OCI-LY3 (cell line): ENCODE results near the gene GZMM.

ENCODE experiments used
- H2AFZ ChIP-seq: fragments of 200-600, 300-600 bp; shearing (Covaris generic); 2 replicates; pipeline ENCODE4 v1.6.0; 2014; ENCODE audit warnings: antibody characterized with exemption, low read depth, low read length
- H3K27ac ChIP-seq: fragments of 200-600, 300-600 bp; sonication (generic); 2 replicates; pipeline ENCODE4 v1.5.1; 2014; ENCODE audit warnings: mild to moderate bottlenecking, low read length, moderate library complexity, mixed read lengths
- H3K27me3 ChIP-seq: fragments of 200-600, 300-600 bp; sonication (generic); 2 replicates; pipeline ENCODE4 v1.6.1; 2014; ENCODE audit warnings: low read depth, low read length, mixed read lengths
- H3K36me3 ChIP-seq: fragments of 200-600, 300-600 bp; sonication (generic); replicated peaks from 2 replicates; pipeline ENCODE3; 2014; ENCODE audit warnings: low read depth, low read length, mixed read lengths
- H3K4me1 ChIP-seq: fragments of 300-600, 200-600 bp; sonication (generic); 2 replicates; pipeline ENCODE4 v1.6.1; 2014; ENCODE audit warnings: low read length, mixed read lengths
- H3K4me2 ChIP-seq: fragments of 200-600, 300-600 bp; sonication (generic); 2 replicates; pipeline ENCODE4 v1.6.1; 2014; ENCODE audit warnings: low read length, mixed read lengths
- H3K4me3 ChIP-seq: fragments of 300-600, 200-600 bp; sonication (generic); 2 replicates; pipeline ENCODE4 v1.5.1; 2014; ENCODE audit warnings: antibody characterized with exemption, mild to moderate bottlenecking, low read length, moderate library complexity
- H3K79me2 ChIP-seq: fragments of 300-600, 200-600 bp; shearing (Covaris generic); 2 replicates; pipeline ENCODE4 v1.6.1; 2014; ENCODE audit warnings: mild to moderate bottlenecking, low read length, mixed read lengths
- H3K9ac ChIP-seq: fragments of 300-600, 200-600 bp; shearing (Covaris generic); 2 replicates; pipeline ENCODE4 v1.6.0; 2014; ENCODE audit warnings: mild to moderate bottlenecking, low read length, moderate library complexity
- H3K9me3 ChIP-seq: fragments of 200-600, 300-600 bp; shearing (Covaris generic); 2 replicates; pipeline ENCODE4 v1.6.1; 2014; ENCODE audit warnings: low read length, mixed read lengths; ENCODE audit not compliant: insufficient read depth
- H4K20me1 ChIP-seq: fragments of 200-600, 300-600 bp; sonication (generic); 2 replicates; pipeline ENCODE4 v1.6.1; 2016; ENCODE audit warnings: low read length, mixed read lengths; ENCODE audit not compliant: insufficient read depth
- EZH2phosphoT487 ChIP-seq: fragments of 200-600 bp; shearing (Covaris generic); IDR thresholded peaks from 2 replicates; pipeline ENCODE4 v1.6.1; 2018; ENCODE audit warnings: antibody characterized with exemption, mixed run types, low read depth
- TF ChIP-seq, protein P1 (sequence below): fragments of 200-600, 300-600 bp; sonication (generic); IDR thresholded peaks from 2 replicates; pipeline ENCODE4 v1.5.1; 2014; ENCODE audit warnings: antibody characterized with exemption, low read length, low read depth

The GZMM gene

DNA sequence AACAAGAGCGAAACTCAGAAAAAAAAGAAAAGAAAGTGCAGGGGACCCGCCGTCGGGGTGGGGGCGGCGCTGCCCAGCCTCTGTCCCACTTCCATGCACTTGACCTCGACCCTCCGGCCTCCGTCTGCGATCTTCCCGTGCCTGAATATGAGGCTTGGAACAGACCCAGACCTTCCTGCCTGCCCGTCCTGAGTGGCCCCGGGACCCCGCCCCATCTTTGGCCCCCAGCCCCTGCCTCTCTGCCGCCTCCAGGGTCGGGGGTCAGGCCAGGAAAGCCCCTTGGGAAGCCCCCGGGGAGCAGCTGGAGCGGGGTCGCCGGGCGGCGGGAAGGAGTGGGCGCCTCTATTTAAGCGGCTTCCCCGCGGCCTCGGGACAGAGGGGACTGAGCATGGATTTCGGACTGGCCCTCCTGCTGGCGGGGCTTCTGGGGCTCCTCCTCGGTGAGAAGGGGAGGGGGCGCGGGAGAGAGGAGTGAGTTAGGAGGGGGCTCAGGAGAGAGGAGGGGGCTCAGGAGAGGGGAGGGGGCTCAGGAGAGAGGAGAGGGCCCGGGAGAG is 47.7 kb upstream of the GZMM start, which contains the start of gene MADCAM1:
MADCAM1 (plus strand) TSS at position 375 of the 554 bp plus-strand sequence; CDS start at position 389, 14 bp downstream.
- Histone ChIP-seq H3K4me3 (no peak within 1 kb of the TSS), H3K9me3 (no peaks in the 10 kb centered on the region), H3K27me3 (no peaks in the 10 kb centered on the region), H3K9ac (no peak within 1 kb of the TSS), H3K36me3 (no peaks in the 10 kb centered on the region), H3K79me2 (no peaks in the 10 kb centered on the region), H3K4me1 (no peaks in the 10 kb centered on the region), H3K4me2 (no peak within 1 kb of the TSS), H4K20me1 (no peaks in the 10 kb centered on the region), H3K27ac (no peak within 1 kb of the TSS), H2AFZ (no peak within 1 kb of the TSS)
- TF ChIP-seq, protein P1, sequence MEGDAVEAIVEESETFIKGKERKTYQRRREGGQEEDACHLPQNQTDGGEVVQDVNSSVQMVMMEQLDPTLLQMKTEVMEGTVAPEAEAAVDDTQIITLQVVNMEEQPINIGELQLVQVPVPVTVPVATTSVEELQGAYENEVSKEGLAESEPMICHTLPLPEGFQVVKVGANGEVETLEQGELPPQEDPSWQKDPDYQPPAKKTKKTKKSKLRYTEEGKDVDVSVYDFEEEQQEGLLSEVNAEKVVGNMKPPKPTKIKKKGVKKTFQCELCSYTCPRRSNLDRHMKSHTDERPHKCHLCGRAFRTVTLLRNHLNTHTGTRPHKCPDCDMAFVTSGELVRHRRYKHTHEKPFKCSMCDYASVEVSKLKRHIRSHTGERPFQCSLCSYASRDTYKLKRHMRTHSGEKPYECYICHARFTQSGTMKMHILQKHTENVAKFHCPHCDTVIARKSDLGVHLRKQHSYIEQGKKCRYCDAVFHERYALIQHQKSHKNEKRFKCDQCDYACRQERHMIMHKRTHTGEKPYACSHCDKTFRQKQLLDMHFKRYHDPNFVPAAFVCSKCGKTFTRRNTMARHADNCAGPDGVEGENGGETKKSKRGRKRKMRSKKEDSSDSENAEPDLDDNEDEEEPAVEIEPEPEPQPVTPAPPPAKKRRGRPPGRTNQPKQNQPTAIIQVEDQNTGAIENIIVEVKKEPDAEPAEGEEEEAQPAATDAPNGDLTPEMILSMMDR, result no peak
- no peak for TF ChIP-seq EZH2phosphoT487

DNA sequence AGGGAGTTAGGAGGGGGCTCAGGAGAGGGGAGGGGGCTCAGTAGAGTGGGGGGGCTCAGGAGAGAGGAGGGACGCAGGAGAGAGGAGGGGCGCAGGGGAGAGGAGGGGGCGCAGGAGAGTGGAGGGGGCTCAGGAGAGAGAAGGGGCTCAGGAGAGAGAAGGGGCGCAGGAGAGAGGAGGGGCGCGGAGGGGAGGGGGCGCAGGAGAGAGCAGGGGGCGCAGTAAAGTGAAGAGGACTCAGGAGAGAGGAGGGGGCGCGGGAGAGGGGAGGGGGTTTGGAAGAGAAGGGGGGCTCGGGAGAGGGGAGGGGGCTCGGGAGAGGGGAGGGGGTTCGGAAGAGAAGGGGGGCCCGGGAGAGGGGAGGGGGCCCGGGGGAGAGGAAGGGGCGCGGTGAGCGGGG is 46.9 kb upstream of the GZMM start:
- no peak overlapping the region for H3K27ac ChIP-seq
- no peaks in the 10 kb centered on the region for H3K79me2 ChIP-seq
- H3K9ac ChIP-seq, result no peak overlapping the region
- no peaks in the 10 kb centered on the region for H4K20me1 ChIP-seq
- no peaks in the 10 kb centered on the region for H3K4me1 ChIP-seq
- H2AFZ ChIP-seq, result no peak overlapping the region
- no peak for TF ChIP-seq EZH2phosphoT487
- TF ChIP-seq, protein P1, result no peak
- no peaks in the 10 kb centered on the region for H3K36me3 ChIP-seq
- no peak overlapping the region for H3K4me2 ChIP-seq
- H3K27me3 ChIP-seq, result no peaks in the 10 kb centered on the region
- H3K4me3 ChIP-seq, result no peak overlapping the region
- H3K9me3 ChIP-seq, result no peaks in the 10 kb centered on the region

DNA sequence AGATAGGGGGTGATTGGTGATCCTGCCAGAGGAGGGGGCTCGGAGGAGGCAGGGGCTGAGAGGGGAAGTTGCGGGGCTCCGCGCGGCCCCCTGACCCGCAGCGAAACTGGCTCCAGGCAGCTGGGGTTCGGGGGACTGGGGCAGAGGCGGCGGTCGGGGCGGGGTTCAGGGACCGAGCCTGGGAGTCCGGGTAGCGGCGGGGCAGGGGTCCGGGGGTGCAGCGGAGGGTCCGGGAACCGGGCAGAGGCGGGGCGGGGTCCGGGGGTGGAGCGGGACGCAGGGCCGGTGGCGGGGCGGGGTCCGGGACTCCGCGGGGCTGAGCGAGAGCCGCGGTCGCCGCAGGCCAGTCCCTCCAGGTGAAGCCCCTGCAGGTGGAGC is 46.4 kb upstream of the GZMM start:
- Histone ChIP-seq H3K4me3 (no peak overlapping the region), H2AFZ (no peak overlapping the region), H3K27ac (no peak overlapping the region), H3K79me2 (no peaks in the 10 kb centered on the region), H3K4me2 (no peak overlapping the region), H3K9ac (no peak overlapping the region), H3K36me3 (no peaks in the 10 kb centered on the region), H3K9me3 (no peaks in the 10 kb centered on the region), H3K4me1 (peaks cover 1% of the 10 kb centered on the region; the same call in 1 of the 2 replicates), H4K20me1 (no peaks in the 10 kb centered on the region), H3K27me3 (no peaks in the 10 kb centered on the region)
- no peak for TF ChIP-seq EZH2phosphoT487
- TF ChIP-seq, protein P1, result no peak

DNA sequence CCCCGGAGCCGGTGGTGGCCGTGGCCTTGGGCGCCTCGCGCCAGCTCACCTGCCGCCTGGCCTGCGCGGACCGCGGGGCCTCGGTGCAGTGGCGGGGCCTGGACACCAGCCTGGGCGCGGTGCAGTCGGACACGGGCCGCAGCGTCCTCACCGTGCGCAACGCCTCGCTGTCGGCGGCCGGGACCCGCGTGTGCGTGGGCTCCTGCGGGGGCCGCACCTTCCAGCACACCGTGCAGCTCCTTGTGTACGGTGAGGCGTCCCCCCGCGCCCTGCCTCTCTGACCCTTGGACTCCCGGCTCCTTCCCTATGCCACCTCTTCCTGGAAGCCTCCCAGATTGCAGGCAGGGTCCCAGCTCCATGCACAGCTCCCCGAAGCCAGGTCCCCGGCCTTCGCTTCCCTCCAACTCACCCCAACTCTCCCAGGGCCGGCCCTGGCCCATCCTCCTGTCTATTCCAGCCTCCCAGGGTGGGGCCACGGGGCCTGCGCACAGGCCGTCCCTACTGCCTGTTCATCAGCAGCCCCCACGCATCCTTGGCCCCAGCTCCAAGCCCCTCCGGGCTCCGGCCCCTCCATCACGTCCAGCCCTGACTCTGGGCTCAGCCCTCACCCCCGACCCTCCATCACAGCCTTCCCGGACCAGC is 45.9 kb upstream of the GZMM start:
- Histone ChIP-seq H3K27me3 (no peaks in the 10 kb centered on the region), H3K4me1 (peaks cover 6% of the 10 kb centered on the region; the same call in 1 of the 2 replicates), H3K4me2 (no peak overlapping the region), H3K9me3 (no peaks in the 10 kb centered on the region; the same call in 1 of the 2 replicates), H3K36me3 (no peaks in the 10 kb centered on the region), H2AFZ (no peak overlapping the region), H3K9ac (no peak overlapping the region), H3K4me3 (no peak overlapping the region), H3K27ac (no peak overlapping the region), H4K20me1 (no peaks in the 10 kb centered on the region), H3K79me2 (no peaks in the 10 kb centered on the region)
- TF ChIP-seq, protein P1, result no peak
- TF ChIP-seq EZH2phosphoT487, result no peak
